Panc1 (cell line): ENCODE measurements around the gene NTRK3.

ENCODE experiments used
- POLR2AphosphoS5 ChIP-seq: IDR thresholded peaks from 2 replicates; pipeline ENCODE4 v1.6.1; 2012; ENCODE audit warnings: mild to moderate bottlenecking, low read depth, low read length, moderate library complexity
- SIN3A ChIP-seq: IDR thresholded peaks from 2 replicates; pipeline ENCODE4 v1.6.1; 2012; ENCODE audit warnings: low read depth, mild to moderate bottlenecking, low read length, moderate library complexity, borderline replicate concordance; ENCODE audit not compliant: insufficient read depth
- TCF7L2 ChIP-seq: IDR thresholded peaks from 2 replicates; pipeline ENCODE4 v1.6.1; 2011; ENCODE audit warnings: mild to moderate bottlenecking, low read depth, low read length, inconsistent platforms
- TF ChIP-seq, protein P1 (sequence below), 2 experiments: IDR thresholded peaks; 2 replicates each; pipeline ENCODE4 v1.6.1; 2011 to 2012; ENCODE audit warnings: low read depth in 2 of 2, control low read depth in 1 of 2, low read length in 1 of 2, mild to moderate bottlenecking in 1 of 2, moderate library complexity in 1 of 2; ENCODE audit not compliant: insufficient read depth in 1 of 2
- TF ChIP-seq, protein P2 (sequence below): fragments of 450-650 bp; IDR thresholded peaks from 2 replicates; pipeline ENCODE4 v1.5.1; 2017; ENCODE audit warnings: mild to moderate bottlenecking

DNA sequence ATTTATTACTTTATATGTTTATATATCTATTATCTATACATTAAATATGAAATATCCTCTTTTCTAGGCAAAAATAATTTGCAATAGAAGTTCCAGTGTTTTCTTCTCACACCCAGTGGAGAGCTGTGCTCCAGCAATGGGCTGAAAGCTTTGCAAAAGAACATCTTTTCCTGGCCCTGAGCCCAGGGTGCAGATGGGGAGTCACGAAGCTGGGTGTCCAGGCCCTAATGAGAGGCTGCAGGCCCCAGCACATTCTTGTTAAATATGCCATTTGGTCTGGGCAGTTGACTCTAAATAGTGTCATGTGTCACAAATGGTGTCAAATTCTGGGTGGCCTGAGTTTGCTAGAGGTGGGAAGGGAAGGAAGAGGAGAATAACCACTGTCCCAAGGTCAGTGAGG, 5.7 kb downstream of the NTRK3 start:
- TF ChIP-seq, protein P1, sequence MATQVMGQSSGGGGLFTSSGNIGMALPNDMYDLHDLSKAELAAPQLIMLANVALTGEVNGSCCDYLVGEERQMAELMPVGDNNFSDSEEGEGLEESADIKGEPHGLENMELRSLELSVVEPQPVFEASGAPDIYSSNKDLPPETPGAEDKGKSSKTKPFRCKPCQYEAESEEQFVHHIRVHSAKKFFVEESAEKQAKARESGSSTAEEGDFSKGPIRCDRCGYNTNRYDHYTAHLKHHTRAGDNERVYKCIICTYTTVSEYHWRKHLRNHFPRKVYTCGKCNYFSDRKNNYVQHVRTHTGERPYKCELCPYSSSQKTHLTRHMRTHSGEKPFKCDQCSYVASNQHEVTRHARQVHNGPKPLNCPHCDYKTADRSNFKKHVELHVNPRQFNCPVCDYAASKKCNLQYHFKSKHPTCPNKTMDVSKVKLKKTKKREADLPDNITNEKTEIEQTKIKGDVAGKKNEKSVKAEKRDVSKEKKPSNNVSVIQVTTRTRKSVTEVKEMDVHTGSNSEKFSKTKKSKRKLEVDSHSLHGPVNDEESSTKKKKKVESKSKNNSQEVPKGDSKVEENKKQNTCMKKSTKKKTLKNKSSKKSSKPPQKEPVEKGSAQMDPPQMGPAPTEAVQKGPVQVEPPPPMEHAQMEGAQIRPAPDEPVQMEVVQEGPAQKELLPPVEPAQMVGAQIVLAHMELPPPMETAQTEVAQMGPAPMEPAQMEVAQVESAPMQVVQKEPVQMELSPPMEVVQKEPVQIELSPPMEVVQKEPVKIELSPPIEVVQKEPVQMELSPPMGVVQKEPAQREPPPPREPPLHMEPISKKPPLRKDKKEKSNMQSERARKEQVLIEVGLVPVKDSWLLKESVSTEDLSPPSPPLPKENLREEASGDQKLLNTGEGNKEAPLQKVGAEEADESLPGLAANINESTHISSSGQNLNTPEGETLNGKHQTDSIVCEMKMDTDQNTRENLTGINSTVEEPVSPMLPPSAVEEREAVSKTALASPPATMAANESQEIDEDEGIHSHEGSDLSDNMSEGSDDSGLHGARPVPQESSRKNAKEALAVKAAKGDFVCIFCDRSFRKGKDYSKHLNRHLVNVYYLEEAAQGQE (IDR thresholded peaks at IDR 0.05; ENCODE audit: insufficient read depth in 1 of 2, low read depth in 2 of 2, low read length in 1 of 2) = no peak
- TF ChIP-seq POLR2AphosphoS5 (no peak), TCF7L2 (no peak), SIN3A (no peak)
- TF ChIP-seq, protein P2, sequence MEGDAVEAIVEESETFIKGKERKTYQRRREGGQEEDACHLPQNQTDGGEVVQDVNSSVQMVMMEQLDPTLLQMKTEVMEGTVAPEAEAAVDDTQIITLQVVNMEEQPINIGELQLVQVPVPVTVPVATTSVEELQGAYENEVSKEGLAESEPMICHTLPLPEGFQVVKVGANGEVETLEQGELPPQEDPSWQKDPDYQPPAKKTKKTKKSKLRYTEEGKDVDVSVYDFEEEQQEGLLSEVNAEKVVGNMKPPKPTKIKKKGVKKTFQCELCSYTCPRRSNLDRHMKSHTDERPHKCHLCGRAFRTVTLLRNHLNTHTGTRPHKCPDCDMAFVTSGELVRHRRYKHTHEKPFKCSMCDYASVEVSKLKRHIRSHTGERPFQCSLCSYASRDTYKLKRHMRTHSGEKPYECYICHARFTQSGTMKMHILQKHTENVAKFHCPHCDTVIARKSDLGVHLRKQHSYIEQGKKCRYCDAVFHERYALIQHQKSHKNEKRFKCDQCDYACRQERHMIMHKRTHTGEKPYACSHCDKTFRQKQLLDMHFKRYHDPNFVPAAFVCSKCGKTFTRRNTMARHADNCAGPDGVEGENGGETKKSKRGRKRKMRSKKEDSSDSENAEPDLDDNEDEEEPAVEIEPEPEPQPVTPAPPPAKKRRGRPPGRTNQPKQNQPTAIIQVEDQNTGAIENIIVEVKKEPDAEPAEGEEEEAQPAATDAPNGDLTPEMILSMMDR = no peak
